GM12865 (cell line): ENCODE data around the gene ALDOA.

Experiments
- DNase-seq: peaks from one replicate; pipeline ENCODE4 v3.0.0; 2010; ENCODE audit warnings: low read depth
- H3K4me3 ChIP-seq: 2 replicates; pipeline ENCODE4 v1.5.1; 2011; ENCODE audit warnings: mild to moderate bottlenecking, low read depth, low read length, control low read depth
- TF ChIP-seq, protein P1 (sequence below): IDR thresholded peaks from 2 replicates; pipeline ENCODE4 v1.5.1; 2011; ENCODE audit warnings: low read length, control low read depth, low read depth, inconsistent platforms; ENCODE audit not compliant: insufficient read depth; ENCODE audit errors: missing control alignments

The ALDOA gene

DNA sequence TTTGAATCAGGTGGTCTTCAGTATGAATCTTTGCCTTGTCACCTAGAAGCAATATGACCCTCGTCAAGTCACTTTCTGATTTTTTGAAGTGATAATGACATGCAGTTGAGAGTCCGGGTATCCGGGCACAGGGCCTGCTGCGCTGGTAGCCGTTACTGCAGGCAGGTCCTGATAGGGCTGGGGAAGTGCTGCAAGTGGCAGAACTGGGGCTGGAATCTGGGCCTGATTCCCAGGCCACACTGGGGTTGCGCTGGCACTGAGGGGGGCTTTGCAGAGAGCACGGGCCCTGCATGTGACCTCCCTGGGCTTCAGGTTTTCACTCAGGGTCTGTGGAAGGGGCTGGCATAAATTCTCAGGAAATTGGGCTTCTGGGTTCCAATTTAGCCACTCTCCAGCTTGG is 13.2 kb downstream of the ALDOA start:
- H3K4me3 ChIP-seq, result no peak overlapping the region
- no peak for DNase-seq

DNA sequence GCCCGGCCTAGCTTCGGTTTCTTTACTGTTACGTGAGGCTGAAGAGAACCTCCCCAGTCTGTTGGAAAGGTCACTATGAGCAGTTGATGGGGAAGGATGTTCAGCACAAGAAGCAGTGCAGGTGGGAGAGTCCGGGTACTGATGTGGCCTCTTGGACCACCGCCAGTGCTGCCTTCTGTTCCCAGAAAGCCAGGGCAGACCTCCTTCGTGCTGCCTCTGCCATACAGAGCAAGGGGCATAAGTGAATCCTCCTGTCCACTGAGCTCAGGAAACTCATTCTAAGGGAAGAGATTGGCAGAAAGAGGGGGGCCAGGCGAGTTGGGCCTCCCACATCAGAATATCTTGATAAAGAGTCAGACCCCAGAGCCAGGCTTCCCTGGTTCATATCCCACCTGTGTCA is 13.9 kb downstream of the ALDOA start:
- no peak for DNase-seq
- TF ChIP-seq, protein P1, sequence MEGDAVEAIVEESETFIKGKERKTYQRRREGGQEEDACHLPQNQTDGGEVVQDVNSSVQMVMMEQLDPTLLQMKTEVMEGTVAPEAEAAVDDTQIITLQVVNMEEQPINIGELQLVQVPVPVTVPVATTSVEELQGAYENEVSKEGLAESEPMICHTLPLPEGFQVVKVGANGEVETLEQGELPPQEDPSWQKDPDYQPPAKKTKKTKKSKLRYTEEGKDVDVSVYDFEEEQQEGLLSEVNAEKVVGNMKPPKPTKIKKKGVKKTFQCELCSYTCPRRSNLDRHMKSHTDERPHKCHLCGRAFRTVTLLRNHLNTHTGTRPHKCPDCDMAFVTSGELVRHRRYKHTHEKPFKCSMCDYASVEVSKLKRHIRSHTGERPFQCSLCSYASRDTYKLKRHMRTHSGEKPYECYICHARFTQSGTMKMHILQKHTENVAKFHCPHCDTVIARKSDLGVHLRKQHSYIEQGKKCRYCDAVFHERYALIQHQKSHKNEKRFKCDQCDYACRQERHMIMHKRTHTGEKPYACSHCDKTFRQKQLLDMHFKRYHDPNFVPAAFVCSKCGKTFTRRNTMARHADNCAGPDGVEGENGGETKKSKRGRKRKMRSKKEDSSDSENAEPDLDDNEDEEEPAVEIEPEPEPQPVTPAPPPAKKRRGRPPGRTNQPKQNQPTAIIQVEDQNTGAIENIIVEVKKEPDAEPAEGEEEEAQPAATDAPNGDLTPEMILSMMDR, result no peak

More for the DNA sequence above, 13.2 kb downstream of the ALDOA start:
- TF ChIP-seq, protein P1, result no peak

DNA sequence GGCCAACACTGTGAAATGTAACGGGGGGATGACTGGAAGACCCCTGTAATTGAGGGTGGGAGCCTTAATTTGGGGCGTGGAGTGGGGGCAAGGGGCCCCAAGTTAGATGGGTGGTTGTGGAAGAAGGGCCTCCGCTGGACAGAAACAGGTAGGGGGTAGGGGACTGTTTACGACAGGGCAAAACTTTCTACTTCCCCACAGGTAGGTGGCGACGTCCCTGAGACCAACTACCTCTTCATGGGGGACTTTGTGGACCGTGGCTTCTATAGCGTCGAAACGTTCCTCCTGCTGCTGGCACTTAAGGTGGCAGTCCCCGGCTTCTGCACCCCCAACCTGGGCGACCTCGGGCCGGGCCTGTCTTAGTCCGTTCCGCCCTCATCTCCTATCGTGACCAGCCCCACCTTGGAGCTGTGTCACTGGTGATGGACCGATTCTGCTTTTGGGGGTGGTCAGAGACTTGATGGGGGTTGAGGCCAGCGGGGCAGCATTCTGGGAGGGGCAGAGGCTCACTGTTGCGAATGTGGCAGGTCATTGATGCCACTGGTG is 17.1 kb downstream of the ALDOA start:
- TF ChIP-seq, protein P1, result no peak
- no peak for DNase-seq
- no peak overlapping the region for H3K4me3 ChIP-seq

More for the DNA sequence above, 13.9 kb downstream of the ALDOA start:
- no peak overlapping the region for H3K4me3 ChIP-seq

DNA sequence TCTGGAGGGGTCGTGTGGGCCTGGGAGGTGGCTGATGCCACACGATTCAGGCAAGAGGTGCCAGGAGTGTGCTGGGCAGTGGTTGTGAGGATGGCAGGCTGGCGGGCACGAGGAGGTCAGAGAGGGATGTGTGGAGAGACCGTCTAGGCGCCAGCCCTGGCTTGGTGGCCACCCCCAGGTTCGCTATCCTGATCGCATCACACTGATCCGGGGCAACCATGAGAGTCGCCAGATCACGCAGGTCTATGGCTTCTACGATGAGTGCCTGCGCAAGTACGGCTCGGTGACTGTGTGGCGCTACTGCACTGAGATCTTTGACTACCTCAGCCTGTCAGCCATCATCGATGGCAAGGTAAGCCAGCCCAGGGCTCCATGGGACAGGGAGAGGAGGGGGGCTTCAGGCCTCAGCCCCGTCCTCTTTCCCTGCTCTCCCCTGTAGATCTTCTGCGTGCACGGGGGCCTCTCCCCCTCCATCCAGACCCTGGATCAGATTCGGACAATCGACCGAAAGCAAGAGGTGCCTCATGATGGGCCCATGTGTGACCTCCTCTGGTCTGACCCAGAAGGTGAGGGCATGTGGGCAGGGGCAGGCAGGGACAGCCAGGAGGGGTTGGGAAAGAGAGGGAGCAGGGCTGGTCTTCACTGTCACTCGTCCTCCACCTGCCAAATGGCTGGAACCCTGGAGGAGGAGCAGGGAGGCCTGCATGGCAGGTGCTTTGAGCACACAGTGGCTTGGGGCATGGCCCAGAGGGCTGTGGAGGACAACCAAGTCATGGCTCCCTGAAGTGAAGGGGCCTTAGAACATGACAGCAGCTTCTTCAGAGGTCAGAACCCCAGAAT is 17.9 kb downstream of the ALDOA start:
- DNase-seq, result no peak
- TF ChIP-seq, protein P1, result no peak
- H3K4me3 ChIP-seq, result no peak overlapping the region

DNA sequence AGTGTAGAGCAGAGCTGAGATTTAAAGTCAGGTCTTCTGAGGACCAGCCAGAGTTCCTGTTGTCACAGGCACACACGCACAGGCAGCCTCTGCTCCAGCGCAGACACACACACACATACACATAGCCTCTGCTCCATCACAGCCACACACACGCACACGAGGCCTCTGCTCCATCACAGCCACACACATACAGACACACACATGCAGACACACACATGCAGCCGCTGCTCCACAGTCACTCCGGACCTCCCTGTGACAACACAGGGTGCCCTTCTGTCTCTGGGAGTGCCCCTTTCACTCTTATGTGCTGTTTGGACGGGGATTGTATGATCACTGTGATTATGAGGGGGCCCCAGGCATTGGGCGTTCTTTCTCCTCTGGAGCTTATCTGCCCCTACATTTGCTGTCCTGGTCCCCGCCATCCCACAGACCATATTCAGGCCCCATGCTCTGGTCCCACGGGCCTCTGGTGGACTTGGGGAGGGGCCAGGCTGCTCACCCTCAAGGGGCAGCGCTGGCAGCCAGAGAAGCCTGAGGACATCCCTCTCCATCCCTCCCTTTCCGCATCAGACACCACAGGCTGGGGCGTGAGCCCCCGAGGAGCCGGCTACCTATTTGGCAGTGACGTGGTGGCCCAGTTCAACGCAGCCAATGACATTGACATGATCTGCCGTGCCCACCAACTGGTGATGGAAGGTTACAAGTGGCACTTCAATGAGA is 18.7 kb downstream of the ALDOA start:
- H3K4me3 ChIP-seq, result no peak overlapping the region
- no peak for DNase-seq
- TF ChIP-seq, protein P1, result no peak

DNA sequence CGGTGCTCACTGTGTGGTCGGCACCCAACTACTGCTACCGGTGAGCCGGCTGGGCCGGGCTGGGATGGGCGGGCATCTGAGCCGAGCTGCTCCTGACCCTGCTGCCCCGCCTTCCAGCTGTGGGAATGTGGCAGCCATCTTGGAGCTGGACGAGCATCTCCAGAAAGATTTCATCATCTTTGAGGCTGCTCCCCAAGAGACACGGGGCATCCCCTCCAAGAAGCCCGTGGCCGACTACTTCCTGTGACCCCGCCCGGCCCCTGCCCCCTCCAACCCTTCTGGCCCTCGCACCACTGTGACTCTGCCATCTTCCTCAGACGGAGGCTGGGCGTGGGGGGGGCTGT is 19.2 kb downstream of the ALDOA start:
- TF ChIP-seq, protein P1, result no peak
- H3K4me3 ChIP-seq, result no peak overlapping the region
- DNase-seq, result no peak

DNA sequence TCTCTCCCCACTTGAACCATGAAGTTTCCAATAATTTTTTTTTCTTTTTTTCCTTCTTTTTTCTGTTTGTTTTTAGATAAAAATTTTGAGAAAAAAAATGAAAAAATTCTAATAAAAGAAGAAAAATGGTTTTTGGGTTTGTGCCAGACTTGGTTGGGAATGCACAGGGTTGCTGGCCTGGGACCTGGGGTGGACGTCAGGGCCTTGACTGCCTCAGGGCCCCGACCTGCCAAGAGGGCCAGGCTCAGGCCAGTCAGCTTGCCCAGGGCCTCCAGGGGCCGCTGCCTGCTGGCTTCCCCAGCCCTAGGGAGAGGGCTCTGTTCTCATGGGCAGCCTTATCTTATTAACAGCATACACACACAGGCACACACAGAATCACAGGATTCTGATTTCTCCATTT is 19.7 kb downstream of the ALDOA start:
- DNase-seq, result no peak
- H3K4me3 ChIP-seq, result no peak overlapping the region
- TF ChIP-seq, protein P1, result no peak
